Breast epithelium (tissue), 3 donors: Measurements from ENCODE around the gene CSTF1.

Experiments used
- CTCF ChIP-seq, 3 donors: fragments of 450-650 bp; IDR thresholded peaks; one replicate each; pipeline ENCODE4 v1.5.1; 2016 to 2017; ENCODE audit warnings: antibody characterized with exemption in 3 of 3, mild to moderate bottlenecking in 3 of 3, moderate library complexity in 3 of 3
- POLR2A ChIP-seq: fragments of 450-650 bp; IDR thresholded peaks from one replicate; pipeline ENCODE4 v1.6.1; 2016; ENCODE audit warnings: antibody characterized with exemption, mild to moderate bottlenecking, moderate library complexity
- POLR2AphosphoS5 ChIP-seq, 3 donors: sonication (generic); formaldehyde crosslinking; IDR thresholded peaks; one replicate each; pipeline ENCODE4 v1.6.1; 2017; ENCODE audit warnings: antibody characterized with exemption in 3 of 3

DNA sequence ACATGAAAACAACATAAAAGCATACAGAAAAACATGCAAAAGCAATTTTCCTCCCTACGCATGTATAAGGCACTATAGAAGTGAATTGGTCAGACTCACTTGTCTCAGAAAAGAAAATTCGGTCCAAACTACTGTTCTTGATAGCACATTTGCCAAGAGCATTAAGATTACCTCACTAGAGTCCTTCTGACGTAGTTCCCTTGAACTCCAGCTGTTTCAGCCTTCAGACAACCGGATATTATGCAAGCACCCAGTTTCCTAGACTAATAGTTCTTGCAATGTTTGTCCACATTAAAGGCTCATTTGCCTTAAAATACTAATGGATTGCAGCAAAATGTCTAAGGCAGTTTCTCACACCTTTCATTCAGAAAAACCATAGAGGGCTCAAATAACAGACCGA lies 17.1 kb downstream of the CSTF1 start:
- no peak for TF ChIP-seq CTCF (IDR thresholded peaks at IDR 0.05)
- TF ChIP-seq POLR2A: no peak
- TF ChIP-seq POLR2AphosphoS5 (IDR thresholded peaks at IDR 0.05): no peak
